HL-60/S4 (cell line): ENCODE data around the gene MTFR1L.

Source experiments
- in situ Hi-C: fragments of 300-500 bp; cut with MboI; formaldehyde crosslinking; loops from 2 replicates; pipeline ENCODE4 v1.14.3; 2022; ENCODE audit warnings: low sequenced_read_pairs

The MTFR1L gene

DNA sequence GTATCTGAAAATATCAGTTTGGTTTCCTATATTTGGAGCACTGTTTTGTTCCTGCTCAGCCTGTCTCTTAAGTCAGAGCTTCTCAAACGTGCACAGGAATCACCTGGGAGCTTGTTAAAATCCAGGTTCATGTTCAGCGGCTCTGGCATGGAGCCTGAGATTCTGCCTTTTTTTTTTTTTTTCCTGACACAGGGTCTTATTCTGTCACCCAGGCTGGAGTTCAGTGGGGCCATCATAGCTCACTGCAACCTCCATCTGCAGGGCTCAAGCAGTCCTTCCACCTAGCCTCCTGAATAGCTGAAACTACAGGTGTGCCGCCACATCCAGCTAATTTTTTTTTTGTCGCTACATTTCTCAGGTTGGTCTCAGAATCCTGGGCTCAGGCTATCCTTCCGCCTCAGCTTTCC, 32.0 kb upstream of the MTFR1L start:
- in situ Hi-C loops, result no loop called here

DNA sequence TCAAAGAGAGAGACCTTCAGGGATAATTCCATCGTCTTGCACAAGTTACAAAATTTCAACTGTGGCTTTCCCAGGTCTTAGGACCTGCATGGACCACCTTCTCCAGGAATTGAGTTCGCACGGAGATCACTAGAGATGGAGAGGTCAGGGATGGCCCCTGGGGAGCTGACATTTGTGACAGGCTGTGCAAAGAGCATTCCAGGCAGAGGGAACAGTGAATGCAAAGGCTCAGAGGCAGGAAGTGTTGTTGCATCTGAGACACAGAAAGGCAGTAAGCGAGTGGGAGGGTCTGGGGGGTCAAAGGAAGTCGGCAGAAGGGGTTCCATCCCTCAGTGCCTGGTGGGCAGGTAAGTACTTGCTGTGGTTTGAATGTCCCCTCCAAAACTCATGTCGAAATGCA, 29.3 kb upstream of the MTFR1L start:
- in situ Hi-C loops, result no loop called here

DNA sequence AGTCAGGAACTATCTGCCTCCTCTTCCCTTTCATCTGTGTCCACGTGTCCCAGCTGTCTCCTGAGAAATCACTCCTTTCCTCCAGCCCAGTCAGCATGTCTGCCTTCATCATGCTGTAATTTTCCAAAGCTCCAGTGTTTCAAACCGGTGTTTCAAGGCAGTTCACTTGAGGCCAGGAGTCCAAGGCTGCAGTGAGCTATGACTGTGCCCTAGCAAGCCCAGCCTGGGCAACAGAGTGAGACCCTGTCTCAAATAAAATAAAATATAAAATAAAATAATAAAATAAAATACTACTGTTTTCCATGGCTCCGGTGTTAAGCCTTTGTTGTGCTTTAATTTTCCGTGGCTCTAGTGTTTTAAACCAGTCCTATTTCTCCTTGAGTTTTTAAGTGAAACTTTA, 27.6 kb upstream of the MTFR1L start:
- in situ Hi-C loops, result no loop called here

- in situ Hi-C loops, result no loop called here
These were observed 26.1 kb upstream of the MTFR1L start for GRCh38 chr1:25793585-25794170.

DNA sequence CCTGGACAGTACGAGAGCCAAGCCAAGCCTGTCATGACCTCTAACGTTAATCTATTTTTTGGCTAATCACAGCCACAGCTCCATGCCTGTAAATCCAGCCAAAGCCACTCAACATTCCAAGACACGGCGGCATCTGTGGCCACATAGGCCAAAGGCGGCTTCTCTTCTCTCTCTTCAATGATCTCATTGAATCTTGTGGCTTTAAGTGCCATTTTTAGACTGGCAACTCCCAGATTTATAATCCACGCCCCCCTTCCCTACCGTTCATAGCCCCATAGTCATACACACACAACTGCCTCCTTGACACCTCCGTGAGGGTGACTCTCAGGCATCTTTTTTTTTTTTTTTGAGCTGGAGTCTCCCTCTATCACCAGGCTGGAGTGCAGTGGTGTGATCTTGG, 25.4 kb upstream of the MTFR1L start:
- in situ Hi-C loops, result no loop called here

GRCh38 chr1:25795211-25795610, 24.5 kb upstream of the MTFR1L start:
- in situ Hi-C loops, result no loop called here

DNA sequence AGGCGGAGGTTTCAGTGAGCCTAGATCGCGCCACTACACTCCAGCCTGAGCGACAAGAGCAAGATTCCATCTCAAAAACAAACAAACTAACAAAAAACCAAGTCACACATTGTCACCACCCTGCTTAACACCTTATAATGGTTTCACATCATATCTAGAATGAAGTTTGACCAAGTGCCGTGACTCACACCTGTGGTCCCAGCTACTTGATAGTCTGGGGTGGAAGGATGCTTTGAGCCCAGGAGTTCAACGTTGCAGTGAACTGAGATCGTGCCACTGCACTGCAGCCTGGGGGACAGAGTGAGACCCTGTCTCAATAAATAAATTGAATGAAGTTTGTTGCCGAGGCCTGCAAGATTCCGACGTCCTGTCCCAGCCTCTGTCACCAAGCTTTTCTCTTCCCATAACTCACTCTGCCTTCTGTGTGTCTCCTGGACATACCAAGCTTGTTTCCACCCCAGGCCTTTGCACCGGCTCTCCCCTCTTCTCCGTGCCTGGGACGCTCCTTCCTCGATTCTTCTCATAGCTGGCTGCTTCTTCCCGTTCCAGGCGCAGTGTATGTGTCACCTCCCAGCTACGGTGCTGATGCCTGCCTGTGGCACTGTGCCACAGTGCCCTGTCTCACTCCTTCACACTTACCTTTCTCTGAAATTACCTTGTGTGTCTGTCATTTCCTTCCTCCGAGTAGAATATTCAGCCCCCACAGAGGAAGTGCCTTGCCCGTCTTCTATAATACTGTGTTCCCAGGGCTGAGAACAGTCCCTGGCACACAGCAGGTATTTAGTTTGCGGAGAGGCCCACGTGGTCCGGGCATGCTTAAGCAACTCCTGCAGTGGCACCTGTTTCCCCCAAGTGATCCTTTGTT, 23.6 kb upstream of the MTFR1L start:
- in situ Hi-C loops, result no loop called here

DNA sequence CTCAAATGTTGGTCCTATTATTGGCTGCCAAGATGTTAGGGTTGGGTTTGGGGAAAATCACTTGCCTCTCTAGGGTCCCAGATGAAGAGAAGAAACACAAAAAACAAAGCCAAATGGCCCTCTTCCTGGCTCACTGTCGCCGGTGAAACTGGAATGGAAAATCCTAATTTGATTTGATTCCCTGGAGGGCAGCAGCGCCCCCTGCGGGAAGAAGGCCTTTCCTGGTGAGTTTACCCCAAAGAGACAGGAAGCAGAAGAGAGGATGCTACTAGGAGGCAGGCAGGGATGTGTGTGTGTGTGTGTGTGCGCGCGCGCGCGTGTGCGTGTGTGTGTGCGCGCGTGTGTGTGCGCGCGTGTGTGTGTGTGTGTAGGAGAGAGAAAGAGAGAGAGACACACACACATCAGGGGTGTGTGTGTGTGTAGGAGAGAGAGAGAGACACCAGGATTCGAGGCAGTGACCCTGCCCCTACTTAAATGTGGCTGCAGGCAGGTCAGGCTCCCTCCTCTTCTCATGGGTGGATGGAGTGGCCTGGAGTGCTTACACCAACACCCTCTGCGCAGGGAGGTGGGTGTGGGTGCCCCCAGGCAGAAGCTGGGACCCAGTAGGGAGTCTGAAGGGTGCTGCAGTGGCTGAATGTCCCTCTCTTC, 22.8 kb upstream of the MTFR1L start:
- in situ Hi-C loops, result no loop called here

DNA sequence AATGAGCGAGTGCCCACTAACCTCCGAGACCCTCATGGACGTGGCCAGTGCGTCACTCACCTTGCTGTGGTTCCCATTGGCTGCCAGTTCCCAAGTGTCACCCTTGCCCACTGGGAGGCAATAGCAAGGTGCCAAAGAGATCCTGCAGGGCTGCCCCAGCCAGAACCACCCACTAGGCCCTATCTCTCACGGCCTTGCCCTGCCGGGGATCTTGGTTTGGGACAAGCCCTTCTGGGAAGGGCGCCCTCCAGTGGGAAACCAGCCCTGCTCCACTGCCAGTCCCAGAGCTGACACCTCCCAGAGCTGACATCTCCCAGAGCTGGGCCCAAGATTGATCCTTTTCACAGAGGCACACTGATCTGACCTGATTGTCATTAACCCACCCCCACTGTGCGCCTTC, 21.8 kb upstream of the MTFR1L start:
- in situ Hi-C loops, result no loop called here

GRCh38 chr1:25798666-25799351, 20.9 kb upstream of the MTFR1L start:
- in situ Hi-C loops, result no loop called here

GRCh38 chr1:25799352-25799934, 20.3 kb upstream of the MTFR1L start:
- in situ Hi-C loops, result no loop called here

GRCh38 chr1:25799935-25800702, 19.6 kb upstream of the MTFR1L start, which contains the start of gene SELENON:
Gene SELENON, plus strand, starts transcription at chr1:25800193. Its CDS starts 38 bp downstream, at chr1:25800231.
- in situ Hi-C loops, result loop anchor here (10.0 to 25.0 kb wide), 4 partner anchors 275 to 938 kb away; no protein-coding TSS in a partner anchor

GRCh38 chr1:25800703-25801377, 18.9 kb upstream of the MTFR1L start:
- in situ Hi-C loops, result loop anchor here (10.0 to 25.0 kb wide), 4 partner anchors 276 to 939 kb away; no protein-coding TSS in a partner anchor

DNA sequence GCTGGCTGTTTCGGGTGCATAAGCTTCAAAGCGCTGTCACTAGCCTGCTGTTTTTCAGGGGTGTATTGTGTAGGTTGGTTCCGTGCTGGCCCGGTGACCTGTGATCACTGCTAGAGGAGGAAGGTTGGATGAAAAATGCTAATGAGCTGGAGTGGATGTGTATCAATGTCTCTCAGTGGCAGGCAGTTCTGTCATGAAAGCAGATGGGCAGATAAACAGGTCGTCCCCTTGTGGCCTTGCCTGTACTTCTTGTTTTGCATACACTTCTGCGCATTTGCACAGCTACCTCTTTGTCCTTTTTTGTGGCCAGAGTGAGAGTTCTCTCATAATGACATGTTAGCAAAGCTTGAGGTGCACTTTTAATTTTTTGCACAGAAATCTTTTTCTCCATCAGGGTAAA, 16.8 kb upstream of the MTFR1L start:
- in situ Hi-C loops, result loop anchor here (10.0 to 25.0 kb wide), 4 partner anchors 278 to 941 kb away; no protein-coding TSS in a partner anchor

GRCh38 chr1:25803368-25803767, 16.4 kb upstream of the MTFR1L start:
- in situ Hi-C loops, result loop anchor here (10.0 to 25.0 kb wide), 4 partner anchors 279 to 941 kb away; no protein-coding TSS in a partner anchor

DNA sequence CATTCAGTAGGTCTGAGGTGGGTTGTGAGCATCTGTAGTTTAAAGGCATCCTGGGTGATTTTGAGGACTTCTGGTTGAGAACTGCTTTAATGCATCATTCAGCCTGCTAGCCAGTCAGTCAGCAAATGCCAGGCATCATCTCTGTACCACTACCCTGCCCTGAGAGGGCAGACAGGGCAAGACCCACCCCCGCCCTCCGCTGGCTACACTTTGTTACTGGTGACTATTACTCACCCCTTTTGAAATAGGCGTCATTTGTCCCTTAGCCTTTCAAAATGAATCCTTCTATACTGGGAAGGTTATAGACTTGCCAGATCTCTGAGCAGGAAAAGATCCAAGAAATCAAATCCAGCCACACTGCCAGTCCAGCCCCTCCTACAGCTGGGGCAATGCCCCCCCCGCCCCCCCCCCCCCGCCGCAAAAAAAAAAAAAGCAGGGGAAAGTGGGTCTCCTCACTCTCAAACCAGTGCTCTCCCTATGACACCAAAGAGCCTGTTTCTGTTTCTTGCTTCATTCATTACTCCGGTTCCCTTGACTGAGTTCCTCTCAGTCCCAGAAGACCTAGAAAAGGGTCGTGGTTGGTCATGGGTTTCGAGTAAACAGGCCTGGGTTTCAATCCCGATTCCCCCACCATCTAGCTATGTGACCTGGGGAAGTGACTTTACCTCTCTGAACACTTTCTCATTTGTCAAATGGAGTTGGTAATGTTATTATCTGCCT, 15.3 kb upstream of the MTFR1L start:
- in situ Hi-C loops, result loop anchor here (10.0 to 25.0 kb wide), 4 partner anchors 280 to 942 kb away; no protein-coding TSS in a partner anchor

GRCh38 chr1:25804964-25805862, 14.5 kb upstream of the MTFR1L start:
- in situ Hi-C loops, result loop anchor here (5.0 to 25.0 kb wide), 5 partner anchors 193 to 943 kb away; no protein-coding TSS in a partner anchor
